GM19463 (cell line): ENCODE results near the gene CDH3.
A peak's percentile ranks its signal among the peaks of the same experiment; 100 is the strongest.
"Not testable (repeated sequence)": the region's sequence is repeated elsewhere in the genome, so short reads cannot be mapped to it uniquely, and the experiment has no call there.

Experiments
- ATAC-seq: cut with Tn5 transposase; IDR thresholded peaks from one replicate; pipeline ENCODE4 v1.9.1; 2021; ENCODE audit warnings: mild to moderate bottlenecking, moderate library complexity; ENCODE audit not compliant: unreplicated experiment

Gene CDH3

GRCh38 chr16:68698091-68698490 is 53.0 kb downstream of the CDH3 start:
- no peak for ATAC-seq

- no peak for ATAC-seq
These were observed 55.0 kb downstream of the CDH3 start for GRCh38 chr16:68700120-68700519.

DNA sequence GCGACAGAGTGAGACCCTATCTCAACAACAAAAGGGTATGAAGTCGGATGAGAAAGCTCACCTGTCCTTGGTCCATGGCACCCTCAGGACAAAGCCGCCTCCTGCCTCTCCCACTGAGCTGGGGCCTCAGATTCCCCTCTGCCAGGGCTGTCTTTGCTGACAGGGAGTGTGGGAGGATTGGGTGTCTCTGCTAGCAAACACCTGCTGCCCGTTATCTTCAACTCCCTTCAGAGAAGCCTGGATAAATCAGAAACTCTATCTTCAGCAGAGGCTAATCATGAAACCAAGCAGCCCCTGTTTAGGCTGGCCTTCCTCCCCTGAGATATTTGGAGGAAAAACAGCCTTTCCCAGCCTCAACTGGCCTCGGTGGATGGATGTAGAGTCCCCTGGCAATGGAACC is 55.7 kb downstream of the CDH3 start:
- ATAC-seq, result no peak

DNA sequence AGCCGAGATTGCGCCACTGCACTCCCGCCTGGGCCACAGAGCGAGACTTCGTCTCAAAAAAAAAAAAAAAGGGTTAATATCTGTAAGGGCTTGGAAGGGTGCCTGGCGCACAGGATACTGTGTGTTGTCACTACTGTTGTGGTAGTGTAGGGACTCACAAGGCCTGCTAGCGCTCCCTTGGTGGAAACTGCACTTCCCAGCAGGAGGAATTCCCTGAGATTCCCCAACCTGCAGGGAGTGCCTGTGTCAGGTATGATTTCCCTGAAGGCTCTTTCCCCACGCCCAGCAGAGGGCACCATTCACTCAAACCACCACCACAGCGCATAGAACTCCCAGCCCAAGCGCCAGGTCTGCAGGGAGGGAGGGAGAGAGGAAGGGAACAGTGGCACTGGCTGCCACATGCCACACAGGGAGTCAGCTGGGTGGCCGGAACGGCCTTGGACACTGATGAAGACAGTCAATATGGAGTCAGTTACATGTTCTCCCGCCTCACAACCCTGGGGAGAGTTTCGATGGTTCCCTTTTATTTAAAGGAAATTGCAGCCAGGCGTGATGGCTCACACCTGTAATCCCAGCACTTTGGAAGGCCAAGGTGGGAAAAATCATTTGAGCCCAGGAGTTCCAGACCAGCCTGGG is 59.2 kb downstream of the CDH3 start:
- ATAC-seq, result no peak

DNA sequence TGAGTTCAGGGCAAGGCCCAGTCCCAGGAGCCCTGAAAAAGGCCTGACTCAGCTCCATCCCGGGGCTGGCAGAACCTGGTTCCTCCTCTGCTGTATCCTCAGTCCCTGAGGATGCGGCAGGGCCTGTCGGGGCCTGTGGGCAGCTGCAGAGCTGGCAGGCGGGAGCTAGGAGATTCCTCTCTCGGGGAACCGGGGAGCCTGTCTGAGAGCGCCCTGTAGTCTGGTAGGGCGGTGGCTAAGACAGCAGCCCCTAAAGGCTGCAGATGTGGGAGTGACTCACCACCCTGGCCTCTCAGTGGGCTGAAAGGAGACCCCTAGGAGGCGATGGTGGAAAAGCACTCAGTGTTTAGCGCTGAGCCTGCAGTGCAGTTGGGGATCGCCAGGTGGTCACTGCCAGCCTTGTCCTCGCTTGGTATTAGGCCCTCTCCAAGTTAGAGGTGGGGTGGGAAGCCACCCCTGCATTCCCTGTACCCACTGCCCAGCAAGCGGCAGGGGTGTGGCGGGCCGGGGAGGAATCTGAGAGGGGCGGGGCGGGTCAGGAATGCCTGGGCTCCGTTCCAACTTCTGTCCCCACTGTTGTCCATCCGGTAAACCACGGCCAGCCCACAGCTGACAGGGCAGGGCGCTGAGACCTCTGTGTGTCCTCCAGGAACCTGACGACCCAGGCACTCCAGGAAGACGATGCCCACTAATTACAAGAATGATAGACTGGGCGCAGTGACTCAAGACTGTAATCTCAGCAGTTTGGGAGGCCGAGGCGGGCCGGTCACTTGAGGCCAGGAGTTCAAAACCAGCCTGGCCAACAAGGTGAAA is 62.4 kb downstream of the CDH3 start:
- ATAC-seq, result no peak

GRCh38 chr16:68710211-68710610 is 65.1 kb downstream of the CDH3 start:
- ATAC-seq, result no peak

DNA sequence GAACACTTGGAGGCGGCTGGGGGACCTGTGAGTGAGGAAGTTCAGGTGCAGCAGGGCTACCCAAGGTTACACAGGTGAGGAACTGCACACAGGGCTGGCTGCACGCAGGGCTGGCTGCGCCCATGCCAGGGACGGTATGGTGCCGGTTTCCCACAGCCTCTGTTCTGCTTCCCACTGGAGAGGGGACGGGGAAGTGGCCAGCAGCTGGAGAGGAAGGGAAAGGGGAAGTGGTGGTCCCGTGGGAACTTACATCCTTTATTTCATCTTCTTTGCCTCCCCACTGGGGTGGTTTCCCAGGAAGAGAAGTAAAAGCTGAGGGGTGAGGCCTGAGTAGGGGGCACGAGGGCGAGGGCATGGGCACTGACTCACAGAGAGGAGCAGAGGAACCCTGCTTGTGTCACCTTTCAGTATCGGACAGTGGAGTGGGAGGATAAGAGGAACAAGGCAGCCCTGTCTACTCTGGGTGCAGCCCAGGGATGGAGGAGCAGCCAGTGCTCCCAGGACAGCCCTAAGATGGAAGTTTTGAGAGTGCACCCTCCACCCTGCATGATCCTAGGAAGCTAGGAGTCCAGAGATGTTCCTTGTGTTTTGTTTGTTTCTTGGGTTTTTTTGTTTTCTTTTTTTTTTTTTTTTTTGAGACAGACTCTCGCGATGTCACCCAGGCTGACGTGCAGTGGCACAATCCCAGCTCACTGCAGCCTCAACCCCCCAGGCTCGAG is 66.5 kb downstream of the CDH3 start:
- ATAC-seq, result no peak

DNA sequence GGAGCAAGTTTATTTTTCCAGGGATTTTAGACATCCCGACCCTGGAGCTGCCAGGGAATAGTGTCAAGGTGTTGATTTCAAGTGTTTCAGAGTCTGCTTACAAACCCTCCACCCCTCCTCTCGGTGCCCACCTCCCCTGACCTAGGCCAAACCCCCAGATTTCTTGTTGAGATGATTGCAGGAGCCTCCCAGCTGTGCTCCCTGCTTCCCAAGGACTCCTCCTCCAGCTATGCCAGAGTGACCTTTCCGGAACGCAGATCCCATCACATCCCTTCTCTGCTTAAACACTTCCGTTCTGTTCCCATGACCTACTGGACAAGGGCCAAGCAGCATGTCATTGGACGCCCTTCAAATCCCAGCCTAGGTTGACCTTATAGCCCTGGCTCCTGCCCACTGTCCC is 68.3 kb downstream of the CDH3 start:
- no peak for ATAC-seq

DNA sequence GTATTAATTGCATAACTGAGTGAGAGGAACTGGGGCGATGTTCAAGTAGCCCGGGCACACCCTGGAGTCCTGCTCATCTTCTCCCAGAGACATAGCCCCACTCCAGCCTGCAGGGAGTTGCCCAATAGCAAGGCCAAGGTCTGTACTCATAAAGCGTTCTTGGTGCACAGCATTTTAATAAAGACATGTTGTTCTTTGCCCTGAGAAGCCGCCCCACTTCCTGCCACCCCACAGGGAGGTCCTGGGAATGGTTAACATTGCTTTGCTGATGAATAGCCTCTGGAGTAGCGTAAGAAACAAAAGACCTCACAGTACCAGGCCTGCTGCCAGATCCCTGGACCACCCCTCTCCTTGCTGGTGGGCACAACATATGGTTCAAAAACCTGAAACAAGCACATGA is 70.4 kb downstream of the CDH3 start:
- ATAC-seq, result no peak

DNA sequence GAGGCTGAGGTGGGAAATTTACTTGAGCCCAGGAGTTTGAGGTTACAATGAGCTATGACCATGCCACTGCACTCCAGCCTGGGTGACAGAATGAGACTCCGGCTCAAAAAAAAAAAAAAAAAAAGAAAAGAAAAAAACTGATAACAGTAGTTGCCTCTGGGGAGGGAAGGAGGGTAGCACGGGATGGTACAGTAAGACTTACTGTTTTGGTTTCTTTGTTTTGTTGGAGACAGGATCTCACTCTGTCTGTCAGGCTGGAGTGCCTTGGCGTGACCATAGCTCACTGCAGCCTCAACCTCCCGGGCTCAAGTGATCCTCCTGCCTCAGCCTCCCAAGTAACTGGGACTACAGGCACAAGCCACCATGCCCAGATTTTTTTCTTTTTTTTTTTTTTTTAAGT is 71.4 kb downstream of the CDH3 start:
- not testable (repeated sequence) for ATAC-seq

DNA sequence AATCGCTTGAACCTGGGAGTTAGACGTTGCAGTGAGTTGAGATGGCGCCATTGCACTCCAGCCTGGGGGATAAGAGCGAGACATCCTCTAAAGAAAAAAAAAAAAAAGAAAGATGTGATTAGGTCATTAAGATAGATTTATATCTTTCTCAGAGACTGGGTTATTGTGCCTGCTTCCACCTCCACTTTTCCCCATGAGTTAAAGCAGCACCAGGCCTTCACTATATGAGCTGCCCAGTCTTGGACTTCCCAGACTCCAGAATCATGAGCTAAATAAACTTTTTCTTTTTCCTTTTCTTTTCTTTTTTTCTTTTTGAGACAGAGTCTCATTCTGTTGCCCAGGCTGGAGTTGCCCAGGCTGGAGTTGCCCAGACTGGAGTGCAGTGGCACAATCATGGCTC is 72.6 kb downstream of the CDH3 start:
- ATAC-seq, result no peak

DNA sequence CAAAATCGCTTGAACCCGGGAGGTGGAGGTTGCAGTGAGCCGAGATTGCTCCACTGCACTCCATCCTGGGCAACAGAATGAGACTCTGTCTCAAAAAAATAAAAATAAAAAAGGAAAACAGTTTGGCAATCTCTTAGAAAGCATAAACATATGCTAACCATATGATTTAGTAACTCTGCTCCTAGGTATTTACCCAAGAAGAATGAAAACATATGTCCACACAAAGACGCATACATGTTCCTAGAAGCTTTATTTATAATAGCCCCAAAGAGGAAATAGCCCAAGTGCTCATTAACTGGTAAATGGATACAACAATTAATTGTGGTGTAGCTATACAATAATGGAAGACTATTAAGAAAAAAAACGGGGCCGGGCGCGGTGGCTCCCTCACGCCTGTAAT is 73.5 kb downstream of the CDH3 start:
- ATAC-seq, result no peak

DNA sequence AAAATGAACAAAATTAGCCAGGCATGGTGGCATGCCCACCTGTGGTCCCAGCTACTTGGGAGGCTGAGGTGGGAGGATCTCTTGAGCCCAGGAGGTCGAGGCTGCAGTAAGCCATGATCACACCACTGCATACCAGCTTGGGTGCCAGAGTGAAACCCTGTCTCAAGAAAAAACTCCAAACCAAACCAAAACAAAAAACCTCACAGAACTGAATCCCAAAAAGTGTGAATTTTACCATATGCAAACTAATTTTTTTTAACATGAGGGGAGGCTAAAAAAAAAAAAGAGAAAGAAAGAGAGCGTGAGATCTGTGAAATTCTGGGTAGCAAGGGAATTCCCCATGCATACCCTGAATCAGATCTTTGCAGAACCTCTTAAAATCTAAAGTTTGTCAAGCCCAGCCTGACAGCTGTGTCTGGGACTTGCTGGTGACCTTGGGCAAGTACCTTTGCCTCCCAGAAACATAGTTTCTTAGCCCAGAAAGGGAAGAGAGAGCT is 74.9 kb downstream of the CDH3 start:
- ATAC-seq, result peak; percentile 74

DNA sequence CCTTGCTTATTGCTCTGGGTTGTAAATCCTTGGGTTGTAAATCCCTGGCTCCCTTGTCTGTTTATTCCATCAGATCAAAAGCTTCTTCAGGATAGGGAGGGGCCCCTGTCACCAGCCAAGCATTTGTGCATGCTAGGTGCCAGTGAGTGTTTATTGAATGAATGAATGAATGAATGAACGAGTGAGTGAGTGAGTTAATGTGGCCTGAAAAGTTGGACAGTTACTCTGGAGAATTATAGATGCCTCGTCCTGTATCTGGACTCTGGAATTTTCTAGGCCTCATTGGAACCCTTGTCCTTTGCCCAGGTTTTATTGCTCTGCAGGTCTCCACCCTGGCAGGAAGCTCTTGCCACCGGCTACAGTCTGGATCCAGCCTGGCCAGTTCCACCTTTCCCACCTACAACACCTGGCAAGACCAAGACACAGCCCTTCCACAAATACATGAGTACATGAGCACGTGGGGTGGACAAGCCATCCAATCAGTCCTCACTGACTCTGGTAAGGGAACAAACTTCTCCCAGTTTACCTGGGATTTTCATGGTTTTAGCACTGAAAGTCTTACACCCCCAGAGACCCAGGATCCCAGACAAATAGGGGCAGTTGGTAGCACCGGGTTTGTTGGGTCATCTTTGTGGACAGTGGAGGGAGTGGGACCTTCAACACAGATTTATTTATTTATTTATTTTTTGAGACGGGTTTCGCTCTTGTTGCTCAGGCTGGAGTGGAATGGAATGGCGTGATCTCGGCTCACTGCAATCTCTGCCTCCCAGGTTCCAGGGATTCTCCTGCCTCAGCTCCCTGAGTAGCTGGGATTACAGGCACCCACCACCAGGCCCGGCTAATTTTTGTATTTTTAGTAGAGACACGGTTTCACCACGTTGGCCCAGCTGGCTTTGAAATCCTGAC is 77.3 kb downstream of the CDH3 start:
- ATAC-seq, result no peak

GRCh38 chr16:68724797-68725196 is 79.7 kb downstream of the CDH3 start:
- no peak for ATAC-seq

- no peak for ATAC-seq
These were observed 83.4 kb downstream of the CDH3 start for GRCh38 chr16:68728523-68728922.

DNA sequence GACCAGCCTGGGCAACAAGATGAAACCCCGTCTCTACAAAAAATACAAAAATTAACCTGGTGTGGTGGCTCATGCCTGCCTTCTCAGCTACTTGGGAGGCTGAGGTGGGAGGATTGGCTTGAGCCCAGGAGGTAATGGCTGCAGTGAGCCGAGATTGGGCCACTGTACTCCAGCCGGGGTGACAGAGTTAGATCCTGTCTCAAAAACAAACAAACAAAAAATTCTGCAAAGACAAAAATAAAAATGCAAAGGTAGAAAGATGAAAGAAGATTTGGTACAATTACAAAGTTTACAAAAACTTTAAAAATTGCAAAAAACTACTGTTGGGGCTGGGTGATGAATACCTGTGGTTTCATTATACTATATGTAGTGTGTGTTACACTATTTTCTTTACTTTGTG is 86.5 kb downstream of the CDH3 start:
- ATAC-seq, result no peak

DNA sequence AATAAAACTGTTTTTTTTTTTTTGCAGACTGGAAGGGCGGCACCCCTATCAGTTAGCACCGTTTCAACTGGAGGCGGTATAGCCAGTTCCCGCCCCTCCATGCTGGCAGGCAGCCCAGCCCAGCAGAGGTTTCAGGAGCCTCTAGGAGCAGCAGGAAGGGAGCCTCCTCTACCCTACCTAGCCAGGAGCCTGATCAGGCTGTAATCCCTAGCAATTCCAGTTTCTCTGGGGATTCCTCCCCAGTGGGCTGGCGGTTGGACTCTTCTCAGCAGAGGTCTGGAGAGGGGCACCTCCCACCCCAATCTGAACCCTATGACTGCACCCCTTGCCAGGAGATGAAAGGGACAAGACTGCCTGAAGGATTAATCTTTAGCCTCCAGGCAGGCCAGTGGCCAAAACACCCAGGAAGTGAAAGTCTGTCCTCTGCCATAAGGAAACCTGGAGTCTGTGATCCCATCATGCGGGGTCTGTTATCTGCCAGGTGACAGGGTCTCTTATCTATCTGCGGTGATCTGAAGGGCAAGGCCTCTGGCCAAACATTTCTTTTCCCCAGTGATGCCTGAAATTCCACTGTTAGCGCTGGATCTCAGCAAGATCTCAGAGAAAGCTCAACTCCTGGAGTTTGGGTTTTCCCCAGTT is 87.1 kb downstream of the CDH3 start:
- ATAC-seq, result no peak

- no peak for ATAC-seq
These were observed 87.8 kb downstream of the CDH3 start for GRCh38 chr16:68732741-68733399.

DNA sequence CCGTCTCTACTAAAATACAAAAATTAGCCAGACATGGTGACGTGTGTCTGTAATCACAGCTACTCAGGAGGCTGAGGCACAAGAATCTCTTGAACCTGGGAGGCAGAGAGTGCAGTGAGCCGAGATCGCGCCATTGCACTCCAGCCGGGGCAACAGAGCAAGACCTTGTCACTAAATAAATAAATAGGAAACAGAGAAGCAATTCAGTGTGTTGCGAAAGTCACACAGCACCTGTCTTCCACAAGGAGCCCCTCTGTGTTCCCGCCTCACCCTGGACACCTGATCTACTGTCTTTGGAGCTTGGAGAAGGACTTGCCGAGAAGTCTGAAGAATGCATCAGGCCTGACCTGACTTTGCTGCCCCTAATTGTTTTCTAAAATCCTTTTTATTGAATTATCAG is 88.5 kb downstream of the CDH3 start:
- ATAC-seq, result no peak
